D341Med (cell line): Measurements from ENCODE around the gene SLC15A3.

Experiments used
- DNase-seq: peaks from one replicate; pipeline ENCODE4 v3.0.0; 2012; ENCODE audit warnings: low spot score

Gene SLC15A3

GRCh38 chr11:60951904-60952741, at the start of gene SLC15A3:
Gene SLC15A3 (minus strand): TSS chr11:60952176. CDS start chr11:60951551, 625 bp downstream.
- no peak for DNase-seq

GRCh38 chr11:61000426-61000825, 48.5 kb upstream of the SLC15A3 start:
- DNase-seq: no peak

GRCh38 chr11:60996381-60997138, 44.6 kb upstream of the SLC15A3 start:
- DNase-seq: no peak

GRCh38 chr11:60995798-60996197, 43.8 kb upstream of the SLC15A3 start:
- DNase-seq: no peak

DNA sequence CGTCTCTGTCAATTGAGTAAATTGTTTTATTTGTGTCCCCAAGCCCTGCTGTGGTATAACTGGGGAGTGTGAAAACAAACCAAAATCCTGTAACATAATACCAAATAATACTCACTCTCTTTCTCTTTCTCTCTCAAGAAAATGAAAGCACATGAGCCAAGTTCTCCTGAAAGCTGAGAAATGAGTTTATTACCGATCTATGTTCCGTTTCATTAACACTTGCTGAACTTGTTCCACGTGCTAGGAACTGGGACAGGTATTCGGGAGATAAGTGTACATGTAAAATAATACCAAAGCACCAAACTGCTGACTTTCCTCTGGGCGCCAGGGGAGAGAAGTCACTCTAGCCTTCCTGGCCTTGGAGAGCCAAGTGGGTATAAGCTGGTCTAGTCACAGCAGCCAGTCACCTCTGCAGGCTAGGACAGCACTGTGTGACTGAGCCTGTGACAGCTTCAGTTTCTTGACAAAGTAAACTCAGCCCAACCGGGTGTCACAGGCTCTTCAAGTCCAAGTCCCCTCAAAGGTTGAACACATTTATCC, 42.6 kb upstream of the SLC15A3 start:
- no peak for DNase-seq

DNA sequence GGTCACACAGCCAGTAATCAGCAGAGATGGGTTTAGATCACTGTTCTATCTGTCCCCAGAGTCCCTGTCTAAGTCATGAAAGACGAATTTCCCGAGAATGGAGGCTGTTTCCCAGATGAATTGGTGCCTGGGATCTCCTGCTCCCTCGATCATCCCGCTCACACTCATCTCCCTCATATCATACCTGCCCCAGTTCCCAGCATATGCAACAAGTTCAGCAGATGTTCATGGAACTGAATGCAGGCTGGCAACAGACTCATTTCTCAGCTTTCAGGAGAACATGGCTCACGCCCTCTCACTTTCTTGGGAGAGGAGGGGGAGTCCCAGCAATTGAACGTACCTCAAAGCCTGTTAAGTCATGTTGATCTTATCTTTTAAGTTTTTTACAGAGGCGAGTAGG, 41.6 kb upstream of the SLC15A3 start:
- peak; percentile 12 for DNase-seq

GRCh38 chr11:60992842-60993409, 41.0 kb upstream of the SLC15A3 start:
- peak; percentile 76 for DNase-seq

- DNase-seq: no peak
Measured at GRCh38 chr11:60991457-60991856, 39.5 kb upstream of the SLC15A3 start.

- peak; percentile 13 for DNase-seq
Measured at GRCh38 chr11:60989093-60989650, 37.2 kb upstream of the SLC15A3 start.

DNA sequence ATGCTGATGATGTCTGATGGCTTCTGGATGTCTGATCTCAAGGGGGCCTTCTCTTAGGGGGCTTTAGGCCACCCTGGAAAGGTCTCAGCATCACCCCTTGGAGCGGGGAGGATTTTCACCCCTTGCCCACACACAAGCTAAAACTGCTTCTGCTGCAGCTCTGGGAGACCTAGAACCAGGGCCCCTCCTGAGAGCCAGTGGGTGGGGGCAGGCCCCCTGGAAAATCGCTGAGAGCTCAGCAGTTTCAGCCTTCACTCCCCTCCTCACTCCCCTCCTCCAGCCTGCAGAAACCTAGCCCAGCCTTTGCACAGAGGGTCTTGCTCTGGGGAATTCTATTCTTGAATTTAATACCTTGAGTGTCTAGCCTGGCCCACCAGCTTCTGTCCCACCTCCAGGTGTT, 36.7 kb upstream of the SLC15A3 start:
- DNase-seq: peak; percentile 6

DNA sequence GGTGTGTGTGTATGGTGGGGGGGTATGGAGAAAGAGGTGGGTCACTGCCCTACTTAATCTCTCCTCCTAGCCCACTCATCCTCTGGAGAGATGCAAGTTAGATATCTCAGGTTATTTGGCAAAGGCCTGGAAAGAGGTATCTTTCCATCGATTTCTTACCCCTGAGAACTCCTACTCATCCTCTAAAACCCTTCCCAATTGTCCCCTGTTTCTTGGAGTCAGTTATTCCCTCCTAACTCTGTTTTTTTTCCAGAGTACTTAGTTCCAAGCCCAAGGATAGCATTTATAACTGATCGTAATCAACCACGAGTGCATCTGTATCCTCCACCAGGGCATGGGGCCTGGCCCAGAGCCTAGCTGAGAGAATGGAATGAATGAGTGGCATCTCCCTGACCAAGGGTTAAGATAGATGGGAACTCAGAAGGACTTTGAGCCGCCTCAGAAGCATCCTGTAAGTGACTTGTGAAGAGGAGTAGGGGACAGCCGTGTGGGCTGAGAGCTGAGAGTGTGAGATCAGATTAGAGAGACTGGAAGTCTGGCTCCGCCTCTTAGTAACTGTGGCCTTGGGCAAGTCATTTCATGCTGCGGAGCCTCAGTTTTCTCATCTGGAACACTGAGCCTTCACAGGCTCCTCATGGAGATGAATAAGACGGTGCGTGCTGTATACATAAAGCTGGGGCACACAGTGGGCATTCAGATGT, 35.8 kb upstream of the SLC15A3 start:
- no peak for DNase-seq

GRCh38 chr11:60985991-60986915, 34.3 kb upstream of the SLC15A3 start:
- DNase-seq: no peak

- DNase-seq: no peak
Measured at GRCh38 chr11:60985501-60985900, 33.5 kb upstream of the SLC15A3 start.

DNA sequence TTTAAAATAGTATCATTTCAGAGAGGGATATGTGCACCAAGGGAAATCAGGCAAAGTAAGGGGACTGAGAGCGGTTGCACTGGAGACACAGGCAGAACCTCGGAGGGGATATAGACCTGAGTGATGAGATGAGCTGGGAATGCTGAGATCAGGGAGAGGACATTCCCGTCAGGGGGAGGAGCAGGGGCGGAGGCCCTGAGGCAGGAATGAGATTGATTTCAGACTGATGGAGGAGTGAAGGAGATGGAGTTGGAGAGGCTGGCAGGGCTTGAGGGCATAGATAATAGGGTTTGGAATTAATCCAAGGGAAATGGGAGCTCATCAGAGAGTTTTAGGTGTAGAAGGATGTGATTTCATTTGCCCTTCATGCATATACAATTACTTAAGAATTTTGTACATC, 32.7 kb upstream of the SLC15A3 start:
- no peak for DNase-seq

- no peak for DNase-seq
Measured at GRCh38 chr11:60984149-60984548, 32.2 kb upstream of the SLC15A3 start.

DNA sequence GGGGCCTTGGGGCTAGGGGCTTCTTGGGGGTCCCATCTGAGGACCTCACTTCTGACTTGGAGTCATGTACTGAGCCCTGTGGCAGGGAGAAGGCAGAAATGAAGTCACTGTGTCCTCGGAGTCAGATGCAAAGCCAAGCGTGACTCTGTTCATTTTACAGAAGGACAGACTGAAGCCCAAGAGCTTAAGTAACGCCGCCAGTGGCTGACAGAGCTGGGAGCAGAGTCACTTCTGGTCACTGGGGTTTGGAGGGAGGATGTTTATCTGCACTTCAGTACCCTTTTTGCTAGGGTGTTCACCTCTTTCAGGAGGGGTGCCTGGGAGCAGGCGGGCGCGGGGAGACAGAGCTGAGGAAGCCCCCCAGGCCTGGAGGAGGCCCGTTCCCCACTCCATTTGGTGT, 30.2 kb upstream of the SLC15A3 start:
- DNase-seq: no peak

- no peak for DNase-seq
Measured at GRCh38 chr11:60981515-60981914, 29.5 kb upstream of the SLC15A3 start.

- DNase-seq: no peak
Measured at GRCh38 chr11:60978546-60979380, 26.8 kb upstream of the SLC15A3 start.

DNA sequence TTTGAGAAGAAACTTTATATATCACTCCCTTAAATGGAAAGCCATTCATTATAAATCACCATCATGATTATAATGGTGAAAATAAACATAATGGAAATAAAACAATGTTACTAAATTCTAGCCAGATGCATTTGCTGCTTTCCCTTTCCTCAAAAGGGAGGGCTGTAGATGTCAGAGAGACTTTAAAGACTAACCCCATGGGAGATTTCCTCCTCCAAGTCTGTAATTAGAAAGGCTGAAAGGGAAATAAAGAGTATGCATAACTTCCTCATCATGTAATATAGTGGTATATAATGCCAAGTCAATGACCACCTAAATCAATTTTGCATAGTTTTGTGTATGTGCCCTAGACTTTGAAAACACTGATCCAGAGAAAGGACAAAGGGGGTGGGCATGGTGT, 25.9 kb upstream of the SLC15A3 start:
- DNase-seq: no peak

- DNase-seq: no peak
Measured at GRCh38 chr11:60977224-60977623, 25.2 kb upstream of the SLC15A3 start.
